Measurements from ENCODE around the gene HSF4.

The HSF4 gene

DNA sequence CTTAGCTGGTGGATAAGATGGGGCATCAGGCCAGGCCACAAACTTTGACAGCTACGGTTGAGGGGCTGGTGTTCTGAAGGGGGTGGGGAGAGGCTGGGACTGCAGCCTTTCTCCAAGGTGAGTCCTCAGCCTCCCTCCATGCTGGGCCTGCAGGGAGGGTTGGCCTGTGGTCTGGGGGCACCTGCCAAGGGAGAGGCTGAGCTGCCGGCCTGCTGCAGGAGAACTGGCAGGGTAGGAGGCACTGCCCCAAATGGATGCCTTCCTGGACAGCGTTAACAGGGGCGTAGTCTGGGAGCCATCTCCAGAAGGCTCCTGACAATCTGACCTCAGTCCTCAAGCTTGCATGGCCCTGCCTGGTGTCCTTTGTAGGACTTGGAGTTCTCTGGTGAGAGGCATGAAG, 39.5 kb downstream of the HSF4 start:
- no peak for DNase-seq

DNA sequence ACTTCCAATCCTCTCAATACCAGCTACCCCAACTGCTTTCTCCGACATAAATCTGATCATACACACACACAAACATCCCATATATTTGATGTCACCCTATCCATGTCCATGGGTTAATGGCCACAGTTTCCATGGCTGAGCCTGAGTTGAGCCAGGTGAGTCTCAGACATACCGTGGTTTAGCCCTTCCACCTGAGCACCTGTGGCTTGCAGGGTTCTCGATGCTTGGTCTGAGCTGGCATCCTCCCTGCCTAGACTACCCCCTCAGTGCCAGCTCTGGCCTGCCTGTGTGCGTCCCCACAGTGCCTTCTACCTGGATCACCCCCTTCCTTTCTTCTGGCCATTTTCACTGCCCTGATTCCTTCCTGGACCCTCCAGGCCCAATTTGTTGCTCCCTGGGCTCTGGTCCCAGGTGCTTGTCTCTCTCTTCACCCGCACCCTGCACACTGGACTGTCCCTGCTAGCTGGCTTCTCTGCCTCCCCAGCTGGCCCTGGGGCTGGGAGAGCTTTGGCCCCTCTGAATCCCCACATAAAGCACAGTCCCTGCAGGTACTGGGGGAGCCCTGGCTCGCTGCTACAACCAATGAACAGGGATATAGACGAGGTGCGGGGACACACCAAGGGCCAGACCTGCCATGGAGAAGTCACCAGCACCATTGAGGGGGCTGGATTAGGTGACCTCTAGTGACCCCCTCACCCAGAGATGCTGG, 41.7 kb downstream of the HSF4 start:
- DNase-seq, result no peak

DNA sequence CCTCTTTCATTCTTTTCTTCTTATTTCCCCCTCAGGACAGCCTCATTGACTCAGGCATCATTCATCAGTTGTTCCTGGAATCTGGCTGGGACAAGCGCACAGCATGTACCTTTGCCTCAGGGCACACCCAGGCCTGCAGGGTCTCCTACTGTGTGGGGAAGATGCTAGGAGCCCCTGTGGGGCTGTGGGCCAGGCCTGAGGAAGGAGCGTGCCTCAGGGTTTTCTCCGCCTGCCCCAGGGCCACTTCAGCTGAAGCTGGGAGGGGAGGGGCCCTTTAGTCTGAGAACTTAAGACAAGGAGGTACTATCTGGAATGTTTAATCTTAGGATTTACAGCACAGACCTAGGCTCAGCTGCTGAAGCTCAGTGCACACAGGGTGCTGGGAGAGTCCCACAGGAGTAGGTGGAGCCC, 42.3 kb downstream of the HSF4 start:
- DNase-seq, result no peak

DNA sequence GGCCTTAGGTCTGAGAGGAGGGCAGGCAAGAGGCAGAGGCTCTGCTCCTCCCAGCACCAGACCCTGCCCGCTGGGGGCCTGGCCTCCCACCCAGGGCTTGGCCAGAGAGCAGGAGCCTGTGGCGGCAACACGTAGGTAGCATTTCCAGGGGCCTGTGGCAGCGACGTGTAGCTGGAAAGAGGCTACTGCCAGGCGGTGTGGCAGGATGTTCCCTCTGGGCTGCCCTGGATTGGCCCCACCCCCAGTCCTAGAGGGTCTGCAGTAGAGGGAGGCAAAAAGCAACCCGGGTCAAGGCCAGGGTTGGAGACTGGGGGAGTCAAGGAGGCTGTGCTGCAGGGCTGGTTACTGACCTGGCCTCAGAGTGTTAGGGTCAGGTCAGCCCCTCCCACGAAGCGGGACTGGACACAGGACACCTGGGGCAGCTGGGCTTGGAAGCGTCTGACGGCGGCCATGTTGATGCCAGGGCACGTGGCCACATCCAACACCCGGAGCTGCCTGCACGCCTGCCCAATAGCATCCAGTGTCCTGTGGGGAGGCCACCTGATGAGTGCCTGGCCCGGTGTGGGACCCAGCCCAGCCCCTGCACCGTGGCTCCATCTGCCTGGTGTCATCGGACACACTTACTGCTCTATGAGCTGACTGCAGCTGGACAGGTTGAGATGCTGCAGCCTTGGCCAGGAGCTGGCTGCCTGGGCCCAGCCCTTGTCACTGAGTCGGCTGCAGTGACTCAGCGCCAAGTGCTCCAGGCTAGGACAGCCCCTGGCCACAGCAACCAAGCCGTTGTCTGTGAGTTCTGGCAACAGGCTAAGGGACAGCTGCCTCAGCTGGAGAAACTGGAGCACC, 42.9 kb downstream of the HSF4 start:
- no peak for DNase-seq

DNA sequence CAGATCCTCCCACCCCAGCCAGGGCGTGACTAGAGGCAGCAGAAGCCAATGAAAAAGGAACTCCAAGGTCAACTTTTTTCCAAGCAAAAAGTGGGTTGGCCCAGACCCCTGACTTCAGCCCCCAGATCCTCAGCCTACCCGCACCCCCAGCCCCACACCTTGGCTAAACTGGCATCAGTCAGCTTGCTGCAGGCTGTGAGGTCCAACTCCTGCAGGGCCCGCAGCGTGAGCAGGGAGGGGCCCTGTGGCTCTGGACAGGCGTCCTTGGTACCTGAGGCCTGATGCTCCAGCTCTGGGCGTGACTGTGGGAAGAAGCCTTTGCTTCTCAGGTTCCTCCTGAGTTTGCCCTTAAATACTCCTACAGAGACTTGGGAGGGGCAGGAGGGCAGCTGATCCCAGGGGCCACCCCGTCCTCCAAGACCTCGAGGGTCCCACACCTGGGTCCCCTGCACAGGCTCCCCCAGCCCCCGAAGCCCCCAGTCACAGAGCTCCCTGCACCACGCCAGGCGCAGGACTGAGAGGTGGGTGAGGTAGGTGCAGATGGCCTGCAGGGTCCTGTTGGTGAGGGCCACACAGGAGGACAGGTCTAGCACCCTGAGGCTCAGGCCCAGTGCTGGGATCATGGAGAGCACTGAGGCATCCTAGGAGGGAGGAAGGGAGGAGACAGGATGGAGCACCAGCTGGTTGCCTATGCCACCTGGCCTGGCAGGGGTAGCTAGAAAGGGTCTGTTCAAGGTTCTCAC, 43.8 kb downstream of the HSF4 start:
- no peak for DNase-seq

DNA sequence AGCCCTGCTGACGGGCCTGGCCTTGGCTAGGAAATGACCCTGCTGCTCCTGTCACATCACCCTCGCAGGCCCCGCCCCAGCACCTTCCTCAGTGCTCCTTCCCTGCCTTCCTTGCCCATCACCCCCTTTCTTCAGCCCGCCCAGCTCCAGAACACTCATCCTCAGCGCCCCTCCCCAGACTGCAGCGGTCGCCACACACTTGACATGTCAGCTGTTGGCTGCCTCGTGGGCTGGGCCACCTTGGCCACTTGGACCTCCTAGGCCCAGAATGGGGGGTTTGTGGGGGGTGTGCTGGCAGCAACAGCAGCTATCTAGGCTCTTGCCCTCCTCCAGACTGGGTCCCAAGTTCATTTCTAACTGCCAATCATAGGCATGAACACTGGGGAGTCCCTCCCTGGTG, 45.0 kb downstream of the HSF4 start:
- DNase-seq, result no peak

DNA sequence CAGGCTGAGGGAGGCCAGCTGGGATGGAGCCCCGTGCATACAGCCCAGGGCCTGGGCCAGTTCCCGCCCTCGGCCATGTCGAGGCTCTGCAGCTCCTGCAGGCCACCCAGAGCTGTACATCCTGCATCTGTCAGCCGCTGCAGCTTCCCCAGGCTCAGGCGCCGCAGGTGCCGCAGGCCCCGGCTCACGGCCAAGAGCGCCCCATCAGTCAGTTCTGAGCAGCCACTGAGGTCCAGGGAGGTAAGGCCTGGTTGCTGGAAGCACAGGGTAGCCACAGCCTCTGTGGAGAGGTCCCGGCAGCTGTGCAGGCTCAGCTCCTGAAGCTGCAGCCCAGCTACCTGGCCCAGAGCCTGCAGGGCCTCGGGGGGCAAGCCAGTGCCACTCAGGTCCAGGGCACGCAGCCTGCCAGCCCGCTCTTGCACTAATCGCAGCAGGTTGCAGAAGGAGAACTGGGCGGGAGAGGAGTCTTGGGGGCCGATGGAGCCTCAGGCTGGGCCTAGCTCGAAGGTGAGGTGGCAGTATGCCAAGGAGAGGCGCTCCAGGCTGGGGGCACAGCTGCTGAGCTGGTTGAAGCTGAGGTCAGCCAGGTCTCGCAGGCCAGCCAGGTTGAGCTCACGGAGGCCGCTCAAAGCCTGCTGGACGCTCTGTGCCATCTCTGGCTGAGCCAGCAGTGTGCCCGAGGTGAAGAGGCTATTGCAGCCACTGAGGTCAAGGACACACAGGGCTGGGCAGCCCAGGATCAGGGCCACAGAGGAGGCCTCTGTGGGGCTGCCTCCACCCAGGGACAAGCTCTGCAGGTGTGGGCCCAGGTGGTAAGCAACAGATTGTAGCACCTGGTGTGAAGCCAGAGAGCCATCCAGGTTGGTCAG, 45.8 kb downstream of the HSF4 start:
- no peak for DNase-seq

DNA sequence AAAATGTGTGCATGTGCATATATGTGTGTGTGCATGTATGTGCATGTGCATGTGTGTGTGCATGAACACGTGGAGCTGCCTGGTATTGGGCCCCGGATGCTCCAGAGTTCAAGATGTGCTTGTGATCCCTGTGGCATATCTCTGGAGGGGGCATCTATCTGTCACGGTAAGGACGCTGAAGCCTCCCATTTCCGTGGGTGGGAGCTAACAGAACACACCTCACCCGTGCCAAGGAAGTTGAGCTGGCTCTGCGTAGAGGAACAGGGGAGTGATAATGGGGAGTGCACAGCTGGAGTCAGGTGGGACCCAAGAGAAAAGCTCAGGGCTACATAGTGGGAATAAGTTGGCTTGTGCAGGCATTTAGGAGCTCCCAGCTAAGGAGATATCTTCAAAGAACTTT, 47.1 kb downstream of the HSF4 start:
- DNase-seq, result no peak

DNA sequence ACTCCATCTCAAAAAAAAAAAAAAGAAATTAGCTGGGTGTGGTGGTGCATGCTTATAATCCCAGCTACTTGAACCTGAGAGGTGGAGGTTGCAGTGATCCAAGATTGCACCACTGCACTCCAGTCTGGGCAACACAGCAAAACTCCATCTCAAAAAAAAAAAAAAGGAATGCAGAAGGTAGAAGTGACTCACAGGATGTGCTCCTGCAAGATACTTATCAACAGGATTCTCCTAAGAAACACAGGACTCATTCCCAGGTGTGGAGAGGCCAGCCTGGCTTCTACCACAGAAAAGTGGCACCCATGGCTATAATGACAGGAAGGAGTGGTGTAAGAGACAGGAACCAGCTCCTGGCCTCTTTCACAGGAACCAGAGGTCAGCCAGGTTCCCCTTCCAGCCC, 48.2 kb downstream of the HSF4 start:
- DNase-seq, result no peak

DNA sequence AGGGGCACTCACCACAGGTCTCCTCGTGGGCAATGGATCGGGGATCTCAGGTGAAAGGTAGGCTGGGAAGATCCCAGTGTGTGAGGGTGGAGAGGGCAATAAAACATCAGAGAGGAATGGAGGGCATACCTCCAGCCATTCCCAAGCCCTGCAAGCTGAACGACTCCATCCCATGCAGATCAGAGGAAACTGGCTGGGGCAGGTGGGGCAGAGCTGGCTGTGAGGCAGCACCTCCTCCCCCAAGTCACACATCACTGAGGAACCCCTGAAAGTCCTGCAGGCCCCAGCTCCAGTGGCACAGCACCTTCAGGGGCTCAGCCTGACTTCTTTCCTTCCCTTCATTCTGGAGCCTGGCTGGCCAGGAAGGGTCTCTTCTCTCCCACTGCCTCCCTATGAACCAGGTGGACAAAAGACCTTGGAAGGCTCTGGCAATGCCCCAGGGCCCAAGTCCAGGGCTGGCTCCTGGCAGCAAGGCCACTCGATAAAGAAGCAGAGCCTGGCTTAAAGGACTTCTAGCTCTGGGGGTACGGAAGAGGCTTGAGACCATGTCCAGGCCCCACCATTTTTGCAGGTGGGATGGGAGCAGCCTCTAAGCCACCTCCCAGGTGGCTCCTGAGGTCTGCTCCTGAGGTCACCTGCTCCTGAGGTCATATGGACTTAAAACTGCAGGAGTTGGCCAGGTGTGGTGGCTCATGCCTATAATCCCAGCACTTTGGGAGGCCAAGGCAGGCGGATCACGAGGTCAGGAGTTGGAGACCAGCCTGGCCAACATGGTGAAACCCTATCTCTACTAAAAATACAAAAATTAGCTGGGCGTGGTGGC, 48.9 kb downstream of the HSF4 start:
- DNase-seq, result no peak

DNA sequence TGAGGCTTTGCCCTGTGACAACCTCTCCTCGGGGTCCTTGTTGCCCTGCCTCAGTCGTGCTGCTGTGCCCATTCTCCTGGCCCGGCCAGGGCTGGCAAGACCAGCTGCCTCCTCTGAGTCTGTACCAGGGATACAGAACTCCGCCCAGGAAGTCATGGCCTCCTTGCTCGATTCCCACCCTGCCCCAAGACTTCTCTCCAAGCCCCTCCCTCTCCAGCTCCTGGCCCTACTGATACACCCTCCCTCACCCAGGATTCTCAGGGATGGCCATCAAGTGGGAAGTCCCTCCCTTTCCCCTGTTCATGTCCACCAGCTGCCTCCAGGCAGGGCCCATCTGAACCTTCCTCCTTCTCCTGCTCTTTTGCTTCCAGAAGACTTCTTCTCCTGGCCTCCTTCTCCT, 51.2 kb downstream of the HSF4 start:
- no peak for DNase-seq

DNA sequence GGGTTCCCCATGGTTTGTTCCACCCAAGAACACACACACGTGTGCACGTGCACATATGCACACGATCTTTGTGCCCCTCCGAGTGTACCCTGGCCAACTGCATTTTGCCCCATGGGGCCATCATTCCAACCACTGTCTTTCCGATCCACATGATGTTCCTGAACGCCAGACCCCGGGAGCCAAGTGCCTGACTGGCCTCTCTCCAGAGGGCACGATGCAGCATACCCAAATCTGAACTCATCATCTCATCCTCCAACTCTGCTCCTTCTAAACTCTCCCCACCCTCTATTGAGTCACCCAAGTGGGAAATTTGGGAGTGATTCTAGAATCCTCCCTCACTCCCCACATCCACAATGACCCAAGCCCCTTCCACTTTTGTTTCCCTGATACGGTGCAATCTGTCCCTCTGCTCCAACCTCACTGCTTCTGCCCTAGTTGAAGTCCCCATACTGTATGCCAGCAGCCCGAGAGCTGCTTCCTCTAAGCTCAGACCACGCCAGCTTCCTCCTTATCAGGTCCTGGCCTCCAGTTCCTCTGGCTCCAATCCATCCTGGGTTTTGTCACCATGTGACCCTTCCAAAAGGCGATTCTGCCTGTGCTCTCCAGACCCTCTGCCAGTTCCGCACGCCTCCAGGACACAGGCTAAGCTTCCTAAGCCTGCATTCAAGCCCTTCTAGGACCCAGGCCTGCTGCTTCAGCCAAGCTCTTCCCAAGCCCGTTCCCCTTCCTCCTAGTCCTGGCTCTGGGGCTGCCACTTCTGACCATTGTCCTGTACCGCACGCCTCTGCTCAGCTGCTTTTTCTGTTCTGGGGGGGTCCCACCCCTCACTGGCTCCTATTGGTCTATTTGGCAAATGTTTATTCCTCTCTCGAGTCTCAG, 52.3 kb downstream of the HSF4 start:
- DNase-seq, result no peak
